HuH-7.5 (cell line): ENCODE measurements around the gene IL2RA.
"Not testable (repeated sequence)": the region's sequence is repeated elsewhere in the genome, so short reads cannot be mapped to it uniquely, and the experiment has no call there.

Source experiments
- DNase-seq: peaks from one replicate; pipeline ENCODE4 v3.0.0; 2011; ENCODE audit warnings: low spot score

Gene IL2RA

GRCh38 chr10:5983774-5984173 lies 78.4 kb downstream of the IL2RA start:
- DNase-seq = no peak

- DNase-seq = no peak
Measured at GRCh38 chr10:5981529-5981928, 80.6 kb downstream of the IL2RA start.

DNA sequence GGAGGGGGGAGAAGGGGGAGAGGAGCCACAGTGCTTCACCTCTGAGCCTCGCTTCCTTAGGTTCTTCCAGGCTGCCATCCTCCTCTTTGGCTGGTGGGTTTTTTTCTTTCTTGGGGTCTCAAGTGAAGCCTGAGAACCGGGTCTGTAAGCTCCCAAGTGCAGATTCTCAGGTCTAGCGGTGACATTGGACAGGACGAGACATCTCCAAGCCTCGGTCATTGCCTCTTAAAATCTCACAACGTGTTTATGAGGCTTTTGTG lies 84.0 kb downstream of the IL2RA start:
- DNase-seq = no peak

- peak; percentile 56 for DNase-seq
Measured at GRCh38 chr10:5977471-5978229, 84.5 kb downstream of the IL2RA start, which contains the start of gene IL15RA. Gene IL15RA (minus strand): TSS chr10:5977543. CDS start chr10:5977492, 51 bp downstream.

GRCh38 chr10:5976512-5977470 lies 85.4 kb downstream of the IL2RA start:
- no peak for DNase-seq

GRCh38 chr10:5975641-5976473 lies 86.3 kb downstream of the IL2RA start:
- DNase-seq = no peak

GRCh38 chr10:5973069-5973468 lies 89.1 kb downstream of the IL2RA start:
- no peak for DNase-seq

DNA sequence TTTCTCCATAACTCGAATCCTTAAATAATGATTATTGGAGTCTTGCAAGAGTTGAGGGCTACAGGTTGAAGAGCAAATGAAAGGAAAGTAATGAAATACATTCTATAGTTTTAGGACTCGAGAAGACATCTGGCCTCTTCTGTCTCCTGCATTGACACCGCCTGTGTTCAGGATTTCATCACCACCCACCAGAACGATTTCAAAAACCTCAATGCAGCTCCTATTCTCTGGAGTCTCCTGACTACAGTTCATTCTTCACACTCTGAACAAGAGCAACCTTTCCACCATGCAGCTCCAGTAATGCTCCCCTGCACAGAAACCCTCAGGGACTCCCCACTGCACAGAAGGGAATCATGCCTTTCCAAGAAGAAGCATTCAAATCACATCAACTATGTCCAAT lies 90.3 kb downstream of the IL2RA start:
- DNase-seq = no peak

DNA sequence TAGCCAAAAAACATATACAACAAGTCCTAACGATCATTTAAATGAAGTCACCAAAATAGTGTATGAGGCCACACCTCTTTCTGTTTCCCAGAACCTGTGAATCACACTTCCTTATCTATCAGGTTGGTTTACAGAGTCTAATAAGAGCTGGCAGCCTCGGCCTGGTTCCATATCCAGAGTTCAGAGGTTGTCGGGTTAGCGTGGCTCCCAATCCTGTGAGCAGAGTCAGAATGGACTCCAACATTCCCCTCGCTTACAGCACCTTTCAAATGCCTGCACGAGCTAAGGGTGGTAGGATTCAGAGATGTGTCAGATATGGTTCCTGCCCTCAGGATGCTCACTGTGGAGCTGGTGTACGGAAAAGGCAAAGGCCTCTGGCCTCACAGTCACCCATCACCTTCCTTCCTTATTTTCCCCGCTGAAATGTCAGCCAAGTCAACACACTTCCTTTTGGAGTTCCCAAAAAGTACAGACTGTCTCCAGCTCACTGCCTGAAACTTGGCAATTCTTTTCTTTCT lies 90.8 kb downstream of the IL2RA start:
- DNase-seq = no peak

DNA sequence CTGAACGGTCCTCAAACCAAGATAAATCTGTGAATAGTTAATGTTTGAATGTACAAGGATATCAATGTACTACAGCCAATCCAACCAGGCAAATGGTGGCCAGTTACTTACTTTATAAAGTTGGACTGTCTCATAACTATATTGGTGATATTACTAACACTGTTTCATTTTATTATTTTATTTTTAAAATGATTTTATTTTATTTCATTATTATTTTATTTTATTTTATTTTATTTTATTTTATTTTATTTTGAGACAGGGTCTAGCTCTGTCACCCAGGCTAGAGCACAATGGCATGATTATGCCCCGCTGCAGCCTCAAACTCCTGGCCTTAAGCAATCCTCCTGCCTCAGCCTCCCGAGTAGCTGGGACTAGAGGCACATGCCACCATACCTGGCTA lies 91.6 kb downstream of the IL2RA start:
- DNase-seq = no peak

- DNase-seq = no peak
Measured at GRCh38 chr10:5970066-5970465, 92.1 kb downstream of the IL2RA start.

GRCh38 chr10:5968681-5969453 lies 93.3 kb downstream of the IL2RA start:
- DNase-seq = peak; percentile 75

GRCh38 chr10:5968037-5968680 lies 94.0 kb downstream of the IL2RA start:
- no peak for DNase-seq

DNA sequence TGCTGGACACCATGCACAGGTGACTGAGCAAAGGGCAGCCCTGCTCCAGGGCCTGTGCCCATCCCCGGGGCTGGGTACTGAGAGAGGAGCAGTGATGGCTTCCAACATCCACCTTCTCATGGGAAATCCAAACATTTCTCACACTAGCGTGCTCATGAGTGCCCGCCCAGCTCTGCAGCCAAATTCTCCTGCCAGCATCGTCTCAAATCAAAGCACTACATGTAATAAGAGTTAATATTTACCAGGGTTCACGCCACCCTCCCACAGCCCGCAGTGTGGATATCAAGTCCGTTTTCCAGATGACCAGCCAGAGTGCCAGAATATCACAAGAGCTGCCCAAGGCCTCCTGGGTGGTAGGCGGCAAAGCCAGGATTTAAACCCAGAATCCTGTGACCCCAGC lies 96.9 kb downstream of the IL2RA start:
- DNase-seq = no peak

DNA sequence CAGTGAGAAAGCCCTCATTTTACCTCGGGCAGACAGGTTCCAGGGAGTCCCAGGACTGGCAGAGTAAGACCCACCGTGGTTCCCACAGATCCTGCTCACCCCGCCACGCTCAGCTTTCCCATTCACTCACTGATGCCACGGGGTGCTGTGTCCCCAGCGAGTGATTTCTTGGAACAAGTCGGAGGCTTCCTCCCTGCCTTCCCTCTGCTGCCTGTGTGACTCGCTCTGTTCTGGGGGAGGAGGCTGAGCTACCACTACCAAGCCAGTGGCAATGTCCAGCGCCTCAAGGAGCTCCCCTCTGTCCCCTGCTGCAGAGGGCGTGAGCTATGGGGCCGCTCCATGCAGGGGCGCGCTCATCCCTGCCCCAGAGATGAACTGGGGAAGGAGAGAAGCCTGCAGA lies 97.4 kb downstream of the IL2RA start:
- no peak for DNase-seq

DNA sequence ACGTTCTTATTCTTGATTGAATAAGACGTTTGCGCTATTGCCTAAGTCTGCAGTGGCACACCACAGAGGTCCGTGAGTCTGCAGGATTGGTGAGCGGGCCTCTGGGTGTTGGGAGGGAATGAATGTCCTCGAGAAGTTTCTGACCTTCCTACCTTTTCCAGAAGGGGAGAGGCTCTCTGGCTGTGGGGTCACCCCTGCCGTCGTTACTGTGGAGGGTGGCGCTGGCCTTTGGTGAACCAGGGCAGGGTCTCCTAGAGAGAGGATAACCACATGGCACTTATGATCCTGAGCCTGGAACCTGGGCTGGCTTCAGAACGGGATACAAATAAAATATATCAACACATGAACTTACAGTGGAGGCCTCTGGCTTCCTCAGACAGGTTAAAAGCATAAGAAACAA lies 98.6 kb downstream of the IL2RA start:
- no peak for DNase-seq

- no peak for DNase-seq
Measured at GRCh38 chr10:5963071-5963470, 99.1 kb downstream of the IL2RA start.

DNA sequence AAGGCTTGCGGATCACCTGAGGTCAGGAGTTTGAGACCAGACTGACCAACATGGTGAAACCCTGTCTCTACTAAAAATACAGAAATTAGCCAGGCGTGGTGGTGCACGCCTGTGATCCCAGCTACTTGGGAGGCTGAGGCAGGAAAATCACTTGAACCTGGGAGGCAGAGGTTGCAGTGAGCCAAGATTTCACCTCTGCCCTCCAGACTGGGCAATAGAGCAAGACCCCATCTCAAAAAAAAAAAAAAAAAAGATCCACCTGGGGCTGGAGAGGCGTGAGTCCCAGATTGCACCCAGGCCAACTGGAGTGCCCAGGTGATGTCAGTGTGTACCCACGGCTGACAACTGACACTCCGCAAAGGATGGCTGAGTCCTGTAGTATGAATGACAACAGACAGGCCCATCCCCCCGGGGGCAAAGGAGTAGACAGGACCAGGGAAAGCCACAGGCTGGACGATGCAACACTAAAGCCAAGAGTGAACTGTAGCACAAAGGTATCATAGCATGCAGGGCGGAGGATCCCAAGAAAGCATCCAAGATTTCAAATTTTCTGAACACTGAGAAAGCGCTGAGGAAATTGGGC lies 99.7 kb downstream of the IL2RA start:
- DNase-seq = not testable (repeated sequence)

DNA sequence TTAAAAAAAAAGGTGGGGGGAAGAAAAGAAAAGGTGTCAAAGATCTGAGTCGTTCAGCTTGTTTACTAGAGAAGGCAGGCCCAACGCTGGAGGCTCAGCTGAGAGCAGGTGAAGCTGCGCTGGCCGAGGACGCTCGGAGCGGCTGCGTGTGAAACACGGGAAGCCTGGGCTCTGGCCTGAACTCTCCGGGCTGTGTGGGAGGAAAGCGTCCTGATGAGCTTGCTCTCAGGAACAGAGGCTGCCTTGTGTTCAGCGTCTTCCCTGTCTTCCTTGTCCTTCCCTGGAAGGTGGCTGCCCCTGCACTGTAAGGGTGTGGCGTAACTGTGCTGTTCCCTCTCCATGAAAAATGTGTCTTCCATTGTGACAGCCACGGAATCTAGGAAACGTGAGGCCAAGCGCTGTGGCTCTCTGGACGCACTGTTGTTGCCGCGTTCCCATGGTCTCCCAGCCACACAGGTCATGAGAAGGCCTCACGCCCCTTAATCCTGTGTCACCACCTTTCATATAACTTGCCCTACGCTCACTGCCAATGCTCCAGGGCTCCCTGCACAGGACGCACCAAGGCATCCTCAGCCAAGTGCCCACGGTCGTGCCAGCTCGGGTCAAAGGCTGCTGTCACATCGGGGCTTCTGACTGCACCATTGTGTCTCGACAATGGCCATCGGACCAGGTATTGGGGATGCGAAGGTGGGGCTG lies 100.6 kb downstream of the IL2RA start:
- no peak for DNase-seq

DNA sequence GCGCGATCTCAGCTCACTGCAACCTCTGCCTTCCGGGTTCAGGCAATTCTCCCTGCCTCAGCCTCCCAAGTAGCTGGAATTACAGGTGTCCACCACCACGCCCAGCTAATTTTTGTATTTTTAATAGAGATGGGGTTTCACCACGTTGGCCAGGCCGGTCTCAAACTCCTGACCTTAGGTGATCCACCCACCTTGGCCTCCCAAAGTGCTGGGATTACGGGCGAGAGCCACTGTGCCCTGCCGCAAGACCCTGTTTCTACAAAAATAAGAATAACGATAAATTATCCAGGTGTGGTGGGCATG lies 101.2 kb downstream of the IL2RA start:
- DNase-seq = not testable (repeated sequence)
